GM12878 (cell line): ENCODE data around the gene MORF4L2.

Experiments
- CHD2 ChIP-seq: IDR thresholded peaks from 2 replicates; pipeline ENCODE4 v1.6.1; 2011; ENCODE audit warnings: low read depth, low read length, improper control_type of control experiment, borderline replicate concordance
- EP300 ChIP-seq, 2 experiments: fragments of 150-350 bp in 1 of 2; IDR thresholded peaks; 2 replicates each; pipeline ENCODE4 v1.6.1; 2011 to 2012; ENCODE audit warnings: low read depth in 2 of 2, low read length in 2 of 2, borderline replicate concordance in 1 of 2, improper control_type of control experiment in 1 of 2, inconsistent platforms in 1 of 2; ENCODE audit not compliant: control insufficient read depth in 1 of 2
- EZH2 ChIP-seq: IDR thresholded peaks from 2 replicates; pipeline ENCODE4 v1.6.1; 2012; ENCODE audit warnings: low read depth, mild to moderate bottlenecking, control low read depth, inconsistent platforms, low read length, borderline replicate concordance; ENCODE audit not compliant: control insufficient read depth
- HDAC6 ChIP-seq: fragments of 200-600 bp; sonication (generic); IDR thresholded peaks from one replicate; pipeline ENCODE4 v1.8.0; 2017; ENCODE audit warnings: antibody characterized with exemption; ENCODE audit not compliant: unreplicated experiment
- MYC ChIP-seq: IDR thresholded peaks from 2 replicates; pipeline ENCODE4 v1.6.1; 2011; ENCODE audit warnings: mild to moderate bottlenecking, low read length, moderate library complexity, inconsistent platforms; ENCODE audit not compliant: insufficient read depth, insufficient replicate concordance, insufficient read length, severe bottlenecking
- NBN ChIP-seq: fragments of 450-650 bp; IDR thresholded peaks from 2 replicates; pipeline ENCODE4 v1.6.1; 2016
- POLR2A ChIP-seq: IDR thresholded peaks from 2 replicates; pipeline ENCODE4 v1.6.1; 2011; ENCODE audit warnings: low read depth, mild to moderate bottlenecking, low read length
- POLR2AphosphoS5 ChIP-seq: IDR thresholded peaks from 2 replicates; pipeline ENCODE4 v1.6.1; 2011; ENCODE audit warnings: mild to moderate bottlenecking, low read length, inconsistent platforms
- POU2F2 ChIP-seq: IDR thresholded peaks from 3 replicates; pipeline ENCODE4 v1.6.1; 2011; ENCODE audit warnings: low read depth, mild to moderate bottlenecking, low read length, borderline replicate concordance
- STAT1 ChIP-seq: fragments of 450-650 bp; conservative IDR thresholded peaks from 2 replicates; pipeline ENCODE4 v1.6.1; 2014; ENCODE audit warnings: antibody characterized with exemption, mild to moderate bottlenecking
- ZNF274 ChIP-seq: IDR thresholded peaks from one replicate; pipeline ENCODE4 v1.8.0; 2011; ENCODE audit not compliant: insufficient read length, insufficient read depth
- TF ChIP-seq, protein P1 (sequence below), 3 experiments: IDR thresholded peaks in 2 of 3; conservative IDR thresholded peaks in 1 of 3; 2 replicates each; pipeline ENCODE4 v1.5.1; 2011; ENCODE audit warnings: low read depth in 3 of 3, low read length in 3 of 3, mild to moderate bottlenecking in 3 of 3, control low read depth in 2 of 3, moderate library complexity in 2 of 3, inconsistent platforms in 1 of 3, mixed read lengths in 1 of 3; ENCODE audit not compliant: control insufficient read depth in 2 of 3, insufficient read depth in 1 of 3; ENCODE audit errors: extremely low read depth in 1 of 3

GRCh38 chrX:103697687-103698086 is 11.2 kb upstream of the MORF4L2 start:
- no peak for TF ChIP-seq EP300 (IDR thresholded peaks at IDR 0.05; ENCODE audit: borderline replicate concordance in 1 of 2, control insufficient read depth in 1 of 2, low read depth in 2 of 2, low read length in 2 of 2)
- no peak for TF ChIP-seq NBN
- no peak for TF ChIP-seq ZNF274
- TF ChIP-seq STAT1: no peak
- no peak for TF ChIP-seq POLR2AphosphoS5
- TF ChIP-seq MYC: no peak
- no peak for TF ChIP-seq HDAC6
- no peak for TF ChIP-seq EZH2
- TF ChIP-seq, protein P1, sequence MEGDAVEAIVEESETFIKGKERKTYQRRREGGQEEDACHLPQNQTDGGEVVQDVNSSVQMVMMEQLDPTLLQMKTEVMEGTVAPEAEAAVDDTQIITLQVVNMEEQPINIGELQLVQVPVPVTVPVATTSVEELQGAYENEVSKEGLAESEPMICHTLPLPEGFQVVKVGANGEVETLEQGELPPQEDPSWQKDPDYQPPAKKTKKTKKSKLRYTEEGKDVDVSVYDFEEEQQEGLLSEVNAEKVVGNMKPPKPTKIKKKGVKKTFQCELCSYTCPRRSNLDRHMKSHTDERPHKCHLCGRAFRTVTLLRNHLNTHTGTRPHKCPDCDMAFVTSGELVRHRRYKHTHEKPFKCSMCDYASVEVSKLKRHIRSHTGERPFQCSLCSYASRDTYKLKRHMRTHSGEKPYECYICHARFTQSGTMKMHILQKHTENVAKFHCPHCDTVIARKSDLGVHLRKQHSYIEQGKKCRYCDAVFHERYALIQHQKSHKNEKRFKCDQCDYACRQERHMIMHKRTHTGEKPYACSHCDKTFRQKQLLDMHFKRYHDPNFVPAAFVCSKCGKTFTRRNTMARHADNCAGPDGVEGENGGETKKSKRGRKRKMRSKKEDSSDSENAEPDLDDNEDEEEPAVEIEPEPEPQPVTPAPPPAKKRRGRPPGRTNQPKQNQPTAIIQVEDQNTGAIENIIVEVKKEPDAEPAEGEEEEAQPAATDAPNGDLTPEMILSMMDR (IDR thresholded peaks at IDR 0.05 in 2 of 3, conservative IDR thresholded peaks at IDR 0.05 in 1 of 3; ENCODE audit: control insufficient read depth in 2 of 3, extremely low read depth in 1 of 3, insufficient read depth in 1 of 3, low read depth in 3 of 3, low read length in 3 of 3): no peak
- TF ChIP-seq POLR2A: no peak
- no peak for TF ChIP-seq CHD2
- TF ChIP-seq POU2F2: no peak
